GM12875 (cell line): ENCODE data around the gene FBXW7.

ENCODE experiments used
- H3K4me3 ChIP-seq: one replicate; pipeline ENCODE4 v1.5.1; 2011; ENCODE audit warnings: low read depth, low read length, control low read depth
- CTCF ChIP-seq: IDR thresholded peaks from 2 replicates; pipeline ENCODE4 v1.5.1; 2011; ENCODE audit warnings: low read depth, mild to moderate bottlenecking, control low read depth, inconsistent platforms, low read length, moderate library complexity, borderline replicate concordance; ENCODE audit not compliant: insufficient read depth

The FBXW7 gene

GRCh38 chr4:152424977-152425376 lies 110.9 kb downstream of the FBXW7 start:
- no peak overlapping the region for H3K4me3 ChIP-seq
- TF ChIP-seq CTCF: no peak

- no peak for TF ChIP-seq CTCF
- H3K4me3 ChIP-seq: no peak overlapping the region
Measured at GRCh38 chr4:152424396-152424795, 111.5 kb downstream of the FBXW7 start.

GRCh38 chr4:152422817-152423320 lies 113.0 kb downstream of the FBXW7 start:
- TF ChIP-seq CTCF: no peak
- H3K4me3 ChIP-seq: no peak overlapping the region

GRCh38 chr4:152421576-152421975 lies 114.3 kb downstream of the FBXW7 start:
- H3K4me3 ChIP-seq: no peak overlapping the region
- TF ChIP-seq CTCF: no peak

GRCh38 chr4:152419809-152420208 lies 116.1 kb downstream of the FBXW7 start:
- no peak overlapping the region for H3K4me3 ChIP-seq
- no peak for TF ChIP-seq CTCF

GRCh38 chr4:152417673-152418072 lies 118.2 kb downstream of the FBXW7 start:
- TF ChIP-seq CTCF: no peak
- H3K4me3 ChIP-seq: no peak overlapping the region

GRCh38 chr4:152415980-152416379 lies 119.9 kb downstream of the FBXW7 start:
- TF ChIP-seq CTCF: no peak
- no peak overlapping the region for H3K4me3 ChIP-seq
